ENCODE data around the gene C9orf72. TPM values are rescaled to one million over a fixed set of nuclear protein-coding genes. Genes with fewer than 3 reads are reported as not detected.

C9orf72 gene
- total RNA-seq, 1 donor from 2014 or later, result 9.4 TPM

GRCh38 chr9:27566118-27566517 lies 7.2 kb downstream of the C9orf72 start:
- no peak for DNase-seq (ENCODE audit: low read depth)
- no peak for TF ChIP-seq CTCF (conservative IDR thresholded peaks at IDR 0.05; ENCODE audit: low read depth, low read length)
- no peak overlapping the region for H3K4me3 ChIP-seq (ENCODE audit: low read depth, low read length)

- no peak overlapping the region for H3K4me3 ChIP-seq (ENCODE audit: low read depth, low read length)
- no peak for TF ChIP-seq CTCF (conservative IDR thresholded peaks at IDR 0.05; ENCODE audit: low read depth, low read length)
- no peak for DNase-seq (ENCODE audit: low read depth)
These were observed 7.6 kb downstream of the C9orf72 start for GRCh38 chr9:27565696-27566095.

- TF ChIP-seq CTCF (conservative IDR thresholded peaks at IDR 0.05; ENCODE audit: low read depth, low read length), result no peak
- no peak for DNase-seq (ENCODE audit: low read depth)
- no peak overlapping the region for H3K4me3 ChIP-seq (ENCODE audit: low read depth, low read length)
These were observed 8.6 kb downstream of the C9orf72 start for GRCh38 chr9:27564670-27565069.

GRCh38 chr9:27563738-27564430 lies 9.4 kb downstream of the C9orf72 start:
- no peak for TF ChIP-seq CTCF (conservative IDR thresholded peaks at IDR 0.05; ENCODE audit: low read depth, low read length)
- DNase-seq (ENCODE audit: low read depth), result no peak
- no peak overlapping the region for H3K4me3 ChIP-seq (ENCODE audit: low read depth, low read length)

GRCh38 chr9:27561685-27562084 lies 11.6 kb downstream of the C9orf72 start:
- no peak for TF ChIP-seq CTCF (conservative IDR thresholded peaks at IDR 0.05; ENCODE audit: low read depth, low read length)
- no peak overlapping the region for H3K4me3 ChIP-seq (ENCODE audit: low read depth, low read length)
- DNase-seq (ENCODE audit: low read depth), result no peak

GRCh38 chr9:27560457-27560856 lies 12.8 kb downstream of the C9orf72 start:
- no peak for DNase-seq (ENCODE audit: low read depth)
- H3K4me3 ChIP-seq (ENCODE audit: low read depth, low read length), result no peak overlapping the region
- TF ChIP-seq CTCF (conservative IDR thresholded peaks at IDR 0.05; ENCODE audit: low read depth, low read length), result no peak

- DNase-seq (ENCODE audit: low read depth), result no peak
- TF ChIP-seq CTCF (conservative IDR thresholded peaks at IDR 0.05; ENCODE audit: low read depth, low read length), result no peak
- H3K4me3 ChIP-seq (ENCODE audit: low read depth, low read length), result no peak overlapping the region
These were observed 15.0 kb downstream of the C9orf72 start for GRCh38 chr9:27558307-27558706.

Measured in epithelial cell of proximal tubule (primary cell).